HepG2 (cell line): ENCODE measurements around the gene MICB. TPM values are rescaled to one million over a fixed set of nuclear protein-coding genes. Genes with fewer than 3 reads are reported as not detected.

Experiments
- BATF2 ChIP-seq: sonication (generic); formaldehyde crosslinking; IDR thresholded peaks from 2 replicates; pipeline ENCODE4 v1.8.0; 2022; ENCODE audit warnings: mild to moderate bottlenecking, missing genetic modification reagents, moderate library complexity
- CHCHD3 ChIP-seq: sonication (generic); formaldehyde crosslinking; IDR thresholded peaks from 2 replicates; pipeline ENCODE4 v1.8.0; 2022; ENCODE audit warnings: mild to moderate bottlenecking, missing genetic modification reagents, moderate library complexity
- EZH2 ChIP-seq: conservative IDR thresholded peaks from 2 replicates; pipeline ENCODE4 v1.6.1; 2012; ENCODE audit warnings: mild to moderate bottlenecking, low read depth, low read length, moderate library complexity
- HNRNPH1 ChIP-seq: fragments of 200-400 bp; formaldehyde crosslinking; optimal IDR thresholded peaks from 2 replicates; pipeline ENCODE3; 2017; ENCODE audit warnings: mild to moderate bottlenecking, low read depth, low read length
- JUND ChIP-seq: sonication (generic); formaldehyde crosslinking; IDR thresholded peaks from 2 replicates; pipeline ENCODE4 v1.8.0; 2022; ENCODE audit warnings: mild to moderate bottlenecking, missing genetic modification reagents
- KLF13 ChIP-seq: sonication (generic); formaldehyde crosslinking; IDR thresholded peaks from 2 replicates; pipeline ENCODE4 v1.4.0; 2020; ENCODE audit warnings: mild to moderate bottlenecking, missing genetic modification reagents
- MIER2 ChIP-seq: IDR thresholded peaks from 2 replicates; pipeline ENCODE4 v1.6.1; 2016; ENCODE audit warnings: missing biosample characterization, missing genetic modification reagents
- NCOA1 ChIP-seq: sonication (generic); formaldehyde crosslinking; IDR thresholded peaks from 2 replicates; pipeline ENCODE4 v1.9.0; 2021; ENCODE audit warnings: missing genetic modification reagents
- NR3C1 ChIP-seq: sonication (generic); formaldehyde crosslinking; IDR thresholded peaks from 2 replicates; pipeline ENCODE4 v1.4.0; 2020; ENCODE audit warnings: missing genetic modification reagents
- RCOR2 ChIP-seq: IDR thresholded peaks from 2 replicates; pipeline ENCODE4 v1.6.1; 2016; ENCODE audit warnings: missing biosample characterization, missing genetic modification reagents
- RFX3 ChIP-seq: IDR thresholded peaks from 2 replicates; pipeline ENCODE4 v1.6.1; 2016; ENCODE audit warnings: missing biosample characterization, missing genetic modification reagents
- RXRA ChIP-seq: sonication (generic); formaldehyde crosslinking; IDR thresholded peaks from 2 replicates; pipeline ENCODE4 v1.5.1; 2020; ENCODE audit warnings: missing genetic modification reagents
- STAT6 ChIP-seq: sonication (generic); formaldehyde crosslinking; IDR thresholded peaks from 2 replicates; pipeline ENCODE4 v1.4.0; 2020; ENCODE audit warnings: missing genetic modification reagents, mild to moderate bottlenecking, borderline replicate concordance
- TAF15 ChIP-seq: fragments of 200-400 bp; formaldehyde crosslinking; IDR thresholded peaks from one replicate; pipeline ENCODE4 v1.6.1; 2018; ENCODE audit warnings: mild to moderate bottlenecking, low read depth, low read length; ENCODE audit not compliant: poor library complexity, severe bottlenecking
- TCF7L2 ChIP-seq: IDR thresholded peaks from 2 replicates; pipeline ENCODE4 v1.6.1; 2011; ENCODE audit warnings: mild to moderate bottlenecking, low read depth, low read length, moderate library complexity
- THYN1 ChIP-seq: sonication (generic); formaldehyde crosslinking; IDR thresholded peaks from 2 replicates; pipeline ENCODE4 v1.8.1; 2023; ENCODE audit warnings: low read depth, mild to moderate bottlenecking, moderate library complexity, missing genetic modification reagents, borderline replicate concordance
- ZNF234 ChIP-seq: sonication (generic); formaldehyde crosslinking; conservative IDR thresholded peaks from 2 replicates; pipeline ENCODE4 v1.5.1; 2020; ENCODE audit warnings: mild to moderate bottlenecking, missing genetic modification reagents
- ZNF629 ChIP-seq: sonication (generic); formaldehyde crosslinking; conservative IDR thresholded peaks from 2 replicates; pipeline ENCODE4 v1.5.0; 2020; ENCODE audit warnings: missing genetic modification reagents
- ZNF652 ChIP-seq: IDR thresholded peaks from 2 replicates; pipeline ENCODE4 v1.6.1; 2016; ENCODE audit warnings: low read depth, borderline replicate concordance
- ZNF704 ChIP-seq: sonication (generic); formaldehyde crosslinking; IDR thresholded peaks from 2 replicates; pipeline ENCODE4 v1.8.1; 2023; ENCODE audit warnings: mild to moderate bottlenecking, inconsistent platforms, moderate library complexity, missing genetic modification reagents, borderline replicate concordance
- ZNF713 ChIP-seq: sonication (generic); formaldehyde crosslinking; IDR thresholded peaks from 2 replicates; pipeline ENCODE4 v1.4.0; 2020; ENCODE audit warnings: mild to moderate bottlenecking, missing genetic modification reagents
- ZNF816 ChIP-seq: sonication (generic); formaldehyde crosslinking; IDR thresholded peaks from 2 replicates; pipeline ENCODE4 v1.8.0; 2022; ENCODE audit warnings: missing genetic modification reagents, mild to moderate bottlenecking, borderline replicate concordance
- ZNF878 ChIP-seq: sonication (generic); formaldehyde crosslinking; IDR thresholded peaks from 2 replicates; pipeline ENCODE4 v1.8.1; 2023; ENCODE audit warnings: mild to moderate bottlenecking, missing genetic modification reagents, moderate library complexity
- ZSCAN31 ChIP-seq: sonication (generic); formaldehyde crosslinking; IDR thresholded peaks from 2 replicates; pipeline ENCODE4 v1.5.0; 2020; ENCODE audit warnings: low read depth, mild to moderate bottlenecking, missing genetic modification reagents
- polyA plus RNA-seq, 8 experiments: library from polyadenylated mRNA; depleted of rRNA in 3 of 8; stranded (reverse) in 7 of 8; unstranded in 1 of 8; fragments of >200 nt; fragmentation: Illumina TruSeq in 4 of 8; extraction: Trizol in 4 of 8; gene quantifications; 2 replicates each; pipeline versions ENCODE4 v1.2.1 to v1.2.3, GENCODE V29; 2011 to 2016; ENCODE audit warnings: low read depth in 4 of 8, missing spikeins in 1 of 8, mixed read lengths in 1 of 8; ENCODE audit not compliant: insufficient read depth in 1 of 8
- total RNA-seq, 5 experiments: library from RNA; depleted of rRNA; stranded (reverse); fragments of >200 nt; fragmentation: Illumina TruSeq; extraction: Trizol; gene quantifications; 2 replicates each; pipeline ENCODE4 v1.2.3, GENCODE V29; 2016; ENCODE audit warnings: low read depth in 1 of 5
- TF ChIP-seq, protein P1 (sequence below): sonication (generic); formaldehyde crosslinking; IDR thresholded peaks from 2 replicates; pipeline ENCODE4 v1.4.0; 2020; ENCODE audit warnings: missing genetic modification reagents
- TF ChIP-seq, protein P2 (sequence below): sonication (generic); formaldehyde crosslinking; IDR thresholded peaks from 2 replicates; pipeline ENCODE4 v1.8.0; 2022; ENCODE audit warnings: mild to moderate bottlenecking, missing genetic modification reagents, moderate library complexity

The MICB gene
- total and polyA plus RNA-seq, 2 of the 13 experiments (the other 11 are each of a cell fraction or from before 2014, with no cell fraction given), result 12.5 to 12.8 TPM

DNA sequence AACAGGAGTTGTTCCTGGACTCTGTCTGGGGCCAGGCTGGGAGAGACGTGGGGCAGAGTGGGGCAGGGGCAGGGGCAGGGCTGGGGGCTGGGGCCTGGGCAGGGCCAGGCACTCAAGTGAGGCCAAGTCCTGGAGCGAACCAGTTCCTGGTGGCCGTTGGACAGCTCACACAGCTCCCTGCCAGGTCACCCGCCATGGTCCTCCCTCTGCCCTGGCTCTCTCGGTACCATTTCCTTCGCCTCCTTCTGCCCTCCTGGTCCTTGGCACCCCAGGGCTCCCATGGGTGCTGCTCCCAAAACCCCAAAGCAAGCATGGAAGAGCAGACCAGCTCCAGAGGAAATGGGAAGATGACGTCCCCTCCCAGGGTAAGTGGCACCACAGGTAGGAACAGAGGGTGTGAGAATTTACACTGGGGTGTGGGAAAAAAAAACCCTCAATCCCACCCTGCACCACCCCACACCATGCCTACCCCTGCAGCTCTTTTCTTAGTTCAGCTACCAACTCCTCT, 30.9 kb downstream of the MICB start, which contains the start of gene MCCD1 (continued):
- TF ChIP-seq THYN1 (CRISPR knock-in tag) (no peak), ZNF629 (no peak), NR3C1 (CRISPR knock-in tag) (no peak), RXRA (no peak), EZH2 (no peak), CHCHD3 (CRISPR knock-in tag) (no peak), TAF15 (no peak), HNRNPH1 (peak; percentile 72), ZNF878 (CRISPR knock-in tag) (no peak), RFX3 (CRISPR knock-in tag) (no peak), MIER2 (CRISPR knock-in tag) (no peak), ZNF652 (no peak), STAT6 (CRISPR knock-in tag) (no peak), TCF7L2 (no peak), ZNF713 (CRISPR knock-in tag) (no peak), ZNF816 (CRISPR knock-in tag) (no peak), KLF13 (no peak), NCOA1 (no peak), ZNF704 (CRISPR knock-in tag) (no peak), RCOR2 (CRISPR knock-in tag) (no peak), JUND (CRISPR knock-in tag) (no peak), ZNF234 (CRISPR knock-in tag) (no peak), BATF2 (CRISPR knock-in tag) (no peak), ZSCAN31 (no peak)
- TF ChIP-seq, protein P1, sequence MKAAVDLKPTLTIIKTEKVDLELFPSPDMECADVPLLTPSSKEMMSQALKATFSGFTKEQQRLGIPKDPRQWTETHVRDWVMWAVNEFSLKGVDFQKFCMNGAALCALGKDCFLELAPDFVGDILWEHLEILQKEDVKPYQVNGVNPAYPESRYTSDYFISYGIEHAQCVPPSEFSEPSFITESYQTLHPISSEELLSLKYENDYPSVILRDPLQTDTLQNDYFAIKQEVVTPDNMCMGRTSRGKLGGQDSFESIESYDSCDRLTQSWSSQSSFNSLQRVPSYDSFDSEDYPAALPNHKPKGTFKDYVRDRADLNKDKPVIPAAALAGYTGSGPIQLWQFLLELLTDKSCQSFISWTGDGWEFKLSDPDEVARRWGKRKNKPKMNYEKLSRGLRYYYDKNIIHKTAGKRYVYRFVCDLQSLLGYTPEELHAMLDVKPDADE (CRISPR knock-in tag), result no peak
- TF ChIP-seq, protein P2, sequence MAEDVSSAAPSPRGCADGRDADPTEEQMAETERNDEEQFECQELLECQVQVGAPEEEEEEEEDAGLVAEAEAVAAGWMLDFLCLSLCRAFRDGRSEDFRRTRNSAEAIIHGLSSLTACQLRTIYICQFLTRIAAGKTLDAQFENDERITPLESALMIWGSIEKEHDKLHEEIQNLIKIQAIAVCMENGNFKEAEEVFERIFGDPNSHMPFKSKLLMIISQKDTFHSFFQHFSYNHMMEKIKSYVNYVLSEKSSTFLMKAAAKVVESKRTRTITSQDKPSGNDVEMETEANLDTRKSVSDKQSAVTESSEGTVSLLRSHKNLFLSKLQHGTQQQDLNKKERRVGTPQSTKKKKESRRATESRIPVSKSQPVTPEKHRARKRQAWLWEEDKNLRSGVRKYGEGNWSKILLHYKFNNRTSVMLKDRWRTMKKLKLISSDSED (CRISPR knock-in tag), result no peak
